ES-I3 (cell line): ENCODE results near the gene TAF10.

Source experiments
- H3K36me3 ChIP-seq: 2 replicates; pipeline ENCODE4 v1.6.1; 2013; ENCODE audit warnings: mild to moderate bottlenecking, low read length, control low read depth, moderate library complexity; ENCODE audit not compliant: insufficient read depth
- H3K4me1 ChIP-seq: 2 replicates; pipeline ENCODE4 v1.6.1; 2013; ENCODE audit warnings: mild to moderate bottlenecking, control low read depth, low read length; ENCODE audit not compliant: insufficient read depth
- H3K9ac ChIP-seq: 2 replicates; pipeline ENCODE4 v1.6.1; 2013; ENCODE audit warnings: low read depth, mild to moderate bottlenecking, low read length, moderate library complexity
- H3K9me3 ChIP-seq: 2 replicates; pipeline ENCODE4 v1.6.1; 2013; ENCODE audit warnings: mild to moderate bottlenecking, low read length, moderate library complexity; ENCODE audit not compliant: control insufficient read depth, insufficient read depth

TAF10 gene

DNA sequence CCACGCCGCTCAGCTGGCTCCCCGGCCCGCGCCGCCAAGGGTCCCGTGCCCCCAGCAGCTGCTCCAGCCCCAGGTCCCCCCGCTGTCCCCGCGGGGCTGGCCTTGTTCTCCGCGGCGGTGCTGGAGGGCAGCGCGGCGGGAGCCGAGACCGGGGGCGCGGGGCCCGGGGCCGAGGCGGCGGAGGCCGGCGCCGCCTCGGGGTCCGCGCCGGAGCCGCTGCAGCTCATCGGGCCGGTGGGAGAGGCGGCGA, 128 bp downstream of the TAF10 start:
- Histone ChIP-seq H3K9me3 (no peaks in the 10 kb centered on the region), H3K36me3 (peaks cover 27% of the 10 kb centered on the region), H3K4me1 (peaks cover 14% of the 10 kb centered on the region), H3K9ac (peak overlapping the region; percentile 76)

DNA sequence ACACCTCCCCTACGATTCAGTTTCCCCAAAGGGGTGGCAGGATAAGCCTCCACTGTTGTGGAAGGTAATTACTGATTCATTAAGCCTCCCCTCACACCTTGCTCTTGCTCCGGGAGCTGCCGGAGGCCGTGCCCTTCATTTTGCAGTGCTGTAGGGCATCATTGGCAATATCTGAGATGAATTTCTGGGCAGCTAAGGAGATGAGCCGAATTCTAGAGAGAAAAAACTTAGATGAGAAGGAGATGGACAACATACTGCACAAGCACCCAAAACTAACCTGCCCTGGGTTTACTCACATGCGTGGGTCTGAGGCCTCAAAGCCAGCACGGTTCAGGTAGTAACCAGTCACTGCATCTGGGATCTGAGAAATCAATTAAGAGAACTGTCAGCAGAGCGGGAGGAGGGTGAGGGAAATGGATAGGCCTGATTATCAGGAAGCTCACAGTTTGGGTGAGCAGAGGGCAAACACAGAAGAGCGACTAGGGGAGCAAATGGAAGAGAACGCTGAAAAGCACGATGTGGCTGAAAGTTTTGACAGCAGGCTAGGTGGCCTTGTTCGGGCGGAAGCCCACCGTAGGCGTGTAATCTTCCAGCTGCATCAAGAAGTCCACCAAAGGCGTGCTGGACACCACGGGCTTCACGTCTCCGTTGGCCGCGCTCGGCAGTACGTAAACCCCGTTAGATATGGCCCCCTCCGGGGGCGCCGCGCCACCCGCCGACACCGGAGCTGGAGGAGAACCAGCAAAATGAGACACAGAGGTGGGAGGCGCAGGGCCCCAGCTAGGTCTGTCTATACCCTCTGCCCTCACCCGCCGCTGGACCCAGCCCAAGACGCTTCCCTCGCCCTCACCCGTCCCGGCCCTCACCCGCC, 689 bp downstream of the TAF10 start:
- peaks cover 19% of the 10 kb centered on the region for H3K4me1 ChIP-seq
- H3K9me3 ChIP-seq: no peaks in the 10 kb centered on the region
- peaks cover 27% of the 10 kb centered on the region for H3K36me3 ChIP-seq
- H3K9ac ChIP-seq: peak overlapping the region; percentile 76

DNA sequence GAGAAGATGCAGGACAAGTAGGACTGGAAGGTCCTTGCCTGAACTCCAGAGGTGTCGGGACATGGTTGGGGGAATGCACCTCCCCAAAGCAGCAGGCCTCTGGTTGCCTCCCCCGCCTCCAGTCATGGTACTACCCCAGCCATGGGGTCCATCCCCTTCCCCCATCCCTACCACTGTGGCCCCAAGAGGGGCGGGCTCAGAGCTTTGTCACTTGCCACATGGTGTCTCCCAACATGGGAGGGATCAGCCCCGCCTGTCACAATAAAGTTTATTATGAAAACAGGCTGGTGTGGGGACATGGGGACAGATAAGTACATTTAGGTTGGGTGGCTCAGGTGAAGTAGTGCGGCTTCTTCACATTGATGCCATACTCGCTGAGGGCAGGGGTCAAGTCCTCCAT, 1.4 kb downstream of the TAF10 start:
- H3K36me3 ChIP-seq: peaks cover 27% of the 10 kb centered on the region
- H3K4me1 ChIP-seq: peaks cover 21% of the 10 kb centered on the region
- no peaks in the 10 kb centered on the region for H3K9me3 ChIP-seq
- no peak overlapping the region for H3K9ac ChIP-seq

DNA sequence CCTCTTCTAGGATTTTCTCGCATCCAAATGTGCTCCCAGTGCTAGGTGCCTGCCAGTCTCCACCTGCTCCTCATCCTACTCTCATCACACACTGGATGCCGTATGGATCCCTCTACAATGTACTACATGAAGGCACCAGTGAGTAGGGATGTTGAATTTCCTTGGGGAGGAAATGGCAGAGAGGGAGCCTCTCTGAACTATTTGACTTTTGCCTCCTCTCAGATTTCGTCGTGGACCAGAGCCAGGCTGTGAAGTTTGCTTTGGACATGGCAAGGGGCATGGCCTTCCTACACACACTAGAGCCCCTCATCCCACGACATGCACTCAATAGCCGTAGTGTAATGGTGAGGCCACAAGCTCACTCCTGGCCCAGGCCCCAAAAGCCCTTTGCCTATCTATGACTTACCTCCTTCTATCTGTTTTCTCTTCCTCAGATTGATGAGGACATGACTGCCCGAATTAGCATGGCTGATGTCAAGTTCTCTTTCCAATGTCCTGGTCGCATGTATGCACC, 2.5 kb downstream of the TAF10 start:
- Histone ChIP-seq H3K36me3 (peaks cover 27% of the 10 kb centered on the region), H3K9me3 (no peaks in the 10 kb centered on the region), H3K9ac (no peak overlapping the region), H3K4me1 (peaks cover 21% of the 10 kb centered on the region)

DNA sequence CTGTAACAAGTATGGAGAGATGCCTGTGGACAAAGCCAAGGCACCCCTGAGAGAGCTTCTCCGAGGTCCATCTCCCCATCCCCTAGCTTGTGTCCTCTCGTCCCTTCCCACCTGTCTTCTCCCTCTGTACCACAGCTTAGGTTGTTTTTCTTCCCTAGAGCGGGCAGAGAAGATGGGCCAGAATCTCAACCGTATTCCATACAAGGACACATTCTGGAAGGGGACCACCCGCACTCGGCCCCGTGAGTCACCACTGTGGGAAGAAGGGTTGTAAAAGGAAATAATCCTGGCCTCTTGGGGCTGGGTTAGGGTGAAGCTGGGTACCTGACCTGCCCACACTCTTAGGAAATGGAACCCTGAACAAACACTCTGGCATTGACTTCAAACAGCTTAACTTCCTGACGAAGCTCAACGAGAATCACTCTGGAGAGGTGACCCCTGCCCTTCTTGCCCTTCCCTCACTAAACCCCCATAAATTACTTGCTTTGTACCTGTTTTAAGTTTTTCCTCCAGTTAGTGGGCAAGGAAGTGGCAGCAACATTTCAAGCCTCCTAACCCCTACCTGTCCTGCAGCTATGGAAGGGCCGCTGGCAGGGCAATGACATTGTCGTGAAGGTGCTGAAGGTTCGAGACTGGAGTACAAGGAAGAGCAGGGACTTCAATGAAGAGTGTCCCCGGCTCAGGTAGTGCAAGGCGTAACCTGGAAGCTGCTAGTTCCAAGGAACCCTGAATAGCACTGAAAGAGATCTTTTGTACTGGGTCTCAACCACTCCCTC, 3.1 kb downstream of the TAF10 start:
- Histone ChIP-seq H3K36me3 (peaks cover 27% of the 10 kb centered on the region), H3K4me1 (peaks cover 21% of the 10 kb centered on the region), H3K9ac (no peak overlapping the region), H3K9me3 (no peaks in the 10 kb centered on the region)

DNA sequence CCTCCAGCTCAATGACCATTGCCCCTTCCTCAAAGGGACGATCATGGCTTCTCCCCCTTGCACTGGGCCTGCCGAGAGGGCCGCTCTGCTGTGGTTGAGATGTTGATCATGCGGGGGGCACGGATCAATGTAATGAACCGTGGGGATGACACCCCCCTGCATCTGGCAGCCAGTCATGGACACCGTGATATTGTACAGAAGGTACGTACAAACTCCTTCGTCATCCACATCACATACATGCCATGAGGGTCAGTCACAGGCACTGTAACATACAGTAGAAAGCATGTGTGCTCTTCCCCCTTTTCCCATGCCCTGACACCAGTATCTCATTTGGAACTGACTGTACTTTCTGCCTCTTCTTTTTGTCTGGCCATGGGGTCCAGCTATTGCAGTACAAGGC, 4.0 kb downstream of the TAF10 start:
- H3K9me3 ChIP-seq: no peaks in the 10 kb centered on the region
- no peak overlapping the region for H3K9ac ChIP-seq
- H3K36me3 ChIP-seq: peaks cover 27% of the 10 kb centered on the region
- H3K4me1 ChIP-seq: peaks cover 16% of the 10 kb centered on the region

DNA sequence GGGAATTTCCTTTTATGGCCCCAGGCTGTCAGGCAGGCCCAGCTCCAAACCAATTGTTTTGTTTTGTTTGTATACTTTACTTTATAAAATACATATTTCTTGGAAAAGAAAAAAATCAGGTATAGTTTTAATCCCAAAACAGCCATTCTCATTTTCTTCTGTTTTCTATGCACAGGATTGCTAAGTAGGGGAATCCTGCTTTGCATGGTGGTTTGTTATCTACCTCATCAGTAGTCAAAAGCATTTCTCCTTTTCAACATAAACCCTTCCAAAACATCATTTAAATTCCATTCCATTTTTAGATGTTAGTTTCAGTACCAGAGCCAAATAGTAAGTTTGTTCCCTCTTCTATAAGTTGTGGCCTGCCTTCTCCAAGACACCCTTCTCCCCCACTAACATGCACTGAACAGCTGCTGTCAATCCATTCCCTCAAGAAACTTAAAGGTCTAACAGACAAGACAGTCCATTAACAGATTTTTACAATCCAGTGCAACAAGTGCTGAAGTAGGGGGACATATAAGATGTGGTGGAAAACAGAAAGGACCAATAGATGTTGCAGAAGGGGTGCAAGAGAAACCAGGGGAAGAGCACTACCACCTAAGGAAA, 4.7 kb downstream of the TAF10 start:
- no peak overlapping the region; the same call in 1 of the 2 replicates for H3K9ac ChIP-seq

DNA sequence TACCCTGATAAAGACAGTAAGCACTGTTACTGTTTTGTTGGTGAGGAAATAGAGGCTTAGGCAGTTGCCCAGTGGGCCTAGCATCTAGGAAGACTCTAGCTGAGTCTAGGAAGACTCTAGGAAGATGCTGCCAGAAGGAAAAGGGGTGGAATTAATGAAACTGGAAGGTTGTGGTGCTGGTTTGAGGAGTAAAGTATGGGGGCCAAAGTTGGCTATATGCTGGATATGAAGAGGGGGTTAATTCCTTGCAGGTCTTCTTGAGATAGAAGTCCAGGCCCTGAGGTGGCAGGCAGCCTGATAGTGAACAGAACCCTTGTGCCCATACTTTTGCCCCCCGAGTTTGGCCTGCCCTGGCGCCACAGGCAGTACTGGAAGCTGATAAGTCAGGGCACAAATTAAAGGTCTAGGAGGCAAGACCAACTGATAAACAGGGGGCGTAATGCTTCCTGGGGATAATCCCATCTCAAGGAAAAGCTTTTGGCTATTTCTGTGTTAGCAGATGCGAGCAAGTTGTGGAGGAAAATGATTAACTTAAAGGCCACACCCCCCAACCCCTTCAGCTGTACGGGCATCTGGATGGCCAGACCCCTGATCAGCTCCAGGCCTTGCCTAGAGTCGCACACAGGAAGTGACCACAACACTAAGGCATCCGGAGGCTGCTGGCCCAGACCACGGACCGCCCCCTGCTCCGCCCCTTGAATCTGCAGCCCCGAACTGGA, 5.4 kb downstream of the TAF10 start:
- H3K36me3 ChIP-seq: peaks cover 27% of the 10 kb centered on the region
- H3K9ac ChIP-seq: peak overlapping the region; percentile 12
- H3K9me3 ChIP-seq: no peaks in the 10 kb centered on the region
- peaks cover 20% of the 10 kb centered on the region for H3K4me1 ChIP-seq

More for the DNA sequence above, 4.7 kb downstream of the TAF10 start:
- Histone ChIP-seq H3K36me3 (peaks cover 27% of the 10 kb centered on the region), H3K4me1 (peaks cover 18% of the 10 kb centered on the region), H3K9me3 (no peaks in the 10 kb centered on the region)

DNA sequence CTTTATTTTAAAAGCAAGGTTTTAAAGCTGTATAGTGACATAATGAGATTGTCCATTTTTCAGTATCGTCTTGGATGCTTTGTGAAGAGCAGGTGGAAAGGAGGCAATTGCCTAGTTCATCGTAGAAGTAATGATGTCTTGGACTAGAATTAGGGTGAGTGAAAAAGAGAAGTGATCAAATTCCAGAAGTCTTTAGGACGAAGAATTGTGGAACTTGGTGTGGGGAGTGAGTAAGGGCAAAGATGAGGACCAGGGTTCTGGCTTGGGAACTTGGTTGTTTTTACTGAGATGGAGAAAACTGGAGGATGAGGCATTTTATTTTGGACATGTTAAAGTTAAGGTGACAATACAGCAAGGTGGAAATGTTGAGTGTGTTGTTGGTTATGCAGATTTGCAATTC, 7.2 kb downstream of the TAF10 start:
- peaks cover 20% of the 10 kb centered on the region for H3K4me1 ChIP-seq
- no peaks in the 10 kb centered on the region for H3K9me3 ChIP-seq
- peaks cover 24% of the 10 kb centered on the region for H3K36me3 ChIP-seq
- peak overlapping the region; percentile 96 for H3K9ac ChIP-seq

DNA sequence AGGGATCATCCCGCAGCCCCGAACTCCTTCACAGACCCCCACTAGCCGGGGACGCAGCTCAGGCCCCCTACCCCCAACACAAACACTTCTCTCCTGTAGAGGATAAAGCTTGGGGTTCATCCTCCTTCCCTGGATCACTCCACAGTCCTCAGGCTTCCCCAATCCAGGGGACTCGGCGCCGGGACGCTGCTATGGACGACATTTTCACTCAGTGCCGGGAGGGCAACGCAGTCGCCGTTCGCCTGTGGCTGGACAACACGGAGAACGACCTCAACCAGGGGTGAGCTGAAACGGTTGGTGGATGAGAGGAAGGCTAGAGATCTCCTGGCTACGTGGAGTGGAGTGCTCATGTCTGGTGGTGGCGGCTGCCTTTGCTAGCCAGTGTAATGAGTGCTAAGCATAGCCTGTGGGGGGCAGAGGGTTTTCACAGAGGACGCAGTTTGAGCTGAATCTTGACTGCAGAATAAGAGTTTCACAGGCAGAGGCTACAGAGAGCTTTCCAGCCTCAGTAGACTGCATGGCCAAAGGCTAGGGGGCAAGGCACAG, 7.9 kb downstream of the TAF10 start:
- Histone ChIP-seq H3K9ac (peak overlapping the region; percentile 96), H3K36me3 (peaks cover 20% of the 10 kb centered on the region), H3K4me1 (peaks cover 20% of the 10 kb centered on the region), H3K9me3 (no peaks in the 10 kb centered on the region)

DNA sequence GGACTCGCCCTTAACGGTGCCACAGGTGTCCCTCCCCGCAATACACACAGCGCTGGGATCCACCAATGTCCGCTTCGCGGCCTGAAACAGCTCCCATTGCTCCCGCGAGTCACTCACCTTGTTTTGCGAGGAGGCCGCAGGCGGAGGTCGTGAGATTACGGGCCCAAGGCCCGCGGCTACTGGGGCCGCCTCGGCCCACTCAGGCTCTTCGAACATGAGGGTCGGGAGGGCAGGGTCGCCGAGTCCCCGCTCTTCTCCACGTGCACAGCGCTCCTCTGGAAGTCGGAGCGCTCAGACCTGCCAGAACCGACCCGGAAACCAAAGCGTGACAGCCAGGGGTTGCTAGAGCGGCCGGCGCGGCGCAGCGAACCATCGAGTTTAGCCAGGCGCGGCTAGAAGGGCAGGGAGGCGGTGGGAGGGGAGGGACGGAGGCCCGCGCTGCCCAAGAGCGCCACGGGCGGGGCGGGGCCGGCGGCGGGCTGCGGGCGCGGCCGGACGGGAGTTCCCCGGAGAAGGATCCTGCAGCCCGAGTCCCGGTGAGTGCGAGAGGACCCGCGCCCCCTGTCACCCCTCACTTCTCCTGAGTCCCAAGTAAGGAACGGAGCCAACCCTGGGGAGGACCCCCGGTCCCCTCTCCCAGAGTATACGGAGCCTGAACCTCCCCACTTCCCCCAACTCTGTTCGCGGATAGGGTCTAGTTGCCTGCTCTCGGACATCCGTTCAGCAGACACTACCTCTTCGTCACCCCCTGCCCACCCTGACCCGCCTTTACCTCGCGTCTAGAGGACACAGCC, 8.5 kb downstream of the TAF10 start, which contains the start of the genes ILK and RRP8:
TSS of gene ILK (plus strand) at position 488 of the 794 bp plus-strand sequence. CDS start 498 bp downstream, outside the sequence.
TSS of gene RRP8 (minus strand) at position 330 of the 794 bp plus-strand sequence. CDS start at position 216, 114 bp downstream.
- Histone ChIP-seq H3K36me3 (peaks cover 15% of the 10 kb centered on the region), H3K9me3 (no peaks in the 10 kb centered on the region), H3K9ac (peak within 1 kb of the TSS; percentile 96), H3K4me1 (peaks cover 20% of the 10 kb centered on the region)

DNA sequence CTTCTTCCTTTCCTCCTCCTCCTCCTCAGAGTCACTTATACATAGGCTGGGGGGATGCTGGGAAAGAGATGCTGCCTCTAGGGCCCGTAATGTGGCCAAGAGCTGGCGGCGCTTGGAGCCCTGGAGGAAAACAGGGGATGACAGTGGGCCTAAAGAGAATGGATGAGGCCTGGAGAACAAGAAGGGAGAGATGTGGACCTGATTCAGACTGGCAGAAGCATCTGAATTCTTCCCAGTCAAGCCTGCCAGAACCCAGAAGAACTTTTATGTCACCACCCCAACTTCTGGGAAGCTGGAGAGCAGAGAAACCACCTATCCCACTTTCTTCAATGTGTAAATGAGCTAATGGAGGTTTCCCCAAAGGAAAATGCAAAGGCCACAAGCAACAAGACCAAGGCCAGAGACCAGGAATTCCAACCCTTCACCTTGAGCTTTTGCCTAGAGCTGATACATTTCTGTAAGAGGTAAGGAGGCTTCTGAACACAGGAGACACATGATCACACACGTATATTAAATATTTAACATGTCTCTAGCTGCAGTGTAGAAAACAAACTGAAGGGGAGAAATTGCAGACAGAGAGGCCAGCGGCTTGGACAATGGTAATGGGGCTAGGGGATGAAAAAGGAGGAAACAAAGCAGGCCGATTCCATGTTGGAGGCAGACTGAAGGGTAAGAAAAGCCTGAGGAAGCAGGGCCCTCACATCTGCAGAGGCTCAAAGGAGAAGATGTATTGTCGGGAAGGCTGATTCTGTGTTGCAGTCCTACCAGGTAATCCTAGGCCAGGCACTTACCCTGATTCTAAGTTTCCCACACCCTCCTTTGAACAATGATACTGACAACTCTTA, 9.7 kb downstream of the TAF10 start:
- H3K9me3 ChIP-seq: no peaks in the 10 kb centered on the region
- peak overlapping the region; percentile 96 for H3K9ac ChIP-seq
- peaks cover 10% of the 10 kb centered on the region for H3K36me3 ChIP-seq
- H3K4me1 ChIP-seq: peaks cover 16% of the 10 kb centered on the region
